Activated CD4-positive, alpha-beta T cell treated with anti-CD3 and anti-CD28 coated beads for 48 hours (primary cell): ENCODE data around the gene YAP1.
"Not testable (repeated sequence)": the region's sequence is repeated elsewhere in the genome, so short reads cannot be mapped to it uniquely, and the experiment has no call there.

ENCODE experiments used
- DNase-seq: peaks from one replicate; pipeline ENCODE4 v3.0.0-alpha.2; 2020

The YAP1 gene

DNA sequence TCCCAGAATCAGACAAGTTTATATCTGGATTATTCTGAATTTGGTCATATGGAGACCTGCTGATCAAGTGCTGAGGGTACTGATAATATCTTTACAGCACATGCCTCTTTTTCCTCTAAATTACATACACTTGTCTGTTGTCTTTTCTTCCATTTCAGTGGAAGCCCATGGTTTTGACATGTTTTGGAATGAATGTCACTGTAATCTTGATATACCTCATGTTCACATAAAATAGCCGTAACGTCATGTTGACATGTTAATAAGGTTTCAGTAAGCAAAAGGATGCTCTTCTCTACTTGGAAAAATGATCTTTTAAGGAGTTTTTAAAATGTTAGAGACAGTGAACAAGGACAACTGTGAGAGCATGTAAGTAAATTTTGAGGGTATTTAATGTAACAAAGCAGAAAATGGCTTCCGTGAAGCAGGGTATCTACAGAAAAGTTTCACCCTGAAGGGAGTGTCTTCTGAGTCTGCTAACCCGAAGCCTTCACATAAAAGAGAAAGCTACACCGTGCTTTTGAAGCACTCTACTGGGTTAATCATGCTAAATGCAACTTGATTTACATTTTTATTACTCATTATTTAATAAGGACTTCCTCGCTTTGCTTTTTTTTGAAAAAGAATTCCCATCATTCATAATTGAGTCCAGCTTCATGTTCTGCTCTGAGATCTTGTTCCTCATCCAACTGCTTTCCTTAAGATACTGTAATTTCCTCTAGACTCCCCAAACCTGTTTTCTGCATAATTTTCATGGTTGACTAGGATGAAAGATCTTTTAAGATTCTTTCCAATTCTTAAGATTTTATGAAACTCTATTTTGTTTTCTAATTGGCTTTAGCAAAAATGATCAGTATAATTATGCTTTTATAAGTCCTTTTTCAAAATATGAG is 56.2 kb downstream of the YAP1 start:
- no peak for DNase-seq

- no peak for DNase-seq
These were observed 58.2 kb downstream of the YAP1 start for GRCh38 chr11:102168481-102168880.

GRCh38 chr11:102171101-102171500 is 60.9 kb downstream of the YAP1 start:
- no peak for DNase-seq

- DNase-seq, result no peak
These were observed 62.0 kb downstream of the YAP1 start for GRCh38 chr11:102172127-102172848.

- DNase-seq, result no peak
These were observed 66.9 kb downstream of the YAP1 start for GRCh38 chr11:102177126-102177525.

DNA sequence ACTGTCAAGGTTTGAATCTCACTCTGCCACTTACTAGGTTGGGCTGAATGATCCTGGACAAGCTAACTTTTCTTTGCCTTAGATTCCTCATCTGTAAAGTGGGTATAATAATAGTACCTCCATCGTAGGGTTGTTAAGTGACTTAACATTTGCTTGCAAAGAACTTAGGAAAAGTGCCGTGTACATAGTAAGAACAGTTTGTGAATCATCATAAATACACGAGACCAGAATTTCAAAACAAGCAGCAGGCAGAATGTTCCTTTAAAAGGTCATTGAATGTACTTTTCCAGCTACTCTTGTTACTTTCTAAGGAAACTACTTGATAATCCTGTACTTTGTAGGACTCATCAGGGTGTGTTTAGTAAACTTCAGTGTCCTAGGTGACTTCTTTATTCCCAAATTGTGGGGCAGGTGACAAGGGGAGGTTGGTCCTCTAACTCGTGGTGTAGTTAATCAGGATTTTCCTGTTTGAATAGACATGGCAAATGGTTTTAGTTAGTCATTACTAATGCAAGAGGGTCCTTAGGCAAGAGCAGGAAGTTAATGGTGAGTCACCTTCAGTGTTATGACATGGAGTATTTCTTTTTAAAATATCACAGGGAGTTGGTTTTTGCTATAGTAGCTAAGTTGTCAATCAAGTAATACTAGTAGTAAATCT is 67.9 kb downstream of the YAP1 start:
- DNase-seq, result no peak

GRCh38 chr11:102179371-102179770 is 69.1 kb downstream of the YAP1 start:
- DNase-seq, result no peak

- DNase-seq, result no peak
These were observed 74.2 kb downstream of the YAP1 start for GRCh38 chr11:102184269-102184987.

GRCh38 chr11:102186551-102187191 is 76.4 kb downstream of the YAP1 start:
- no peak for DNase-seq

DNA sequence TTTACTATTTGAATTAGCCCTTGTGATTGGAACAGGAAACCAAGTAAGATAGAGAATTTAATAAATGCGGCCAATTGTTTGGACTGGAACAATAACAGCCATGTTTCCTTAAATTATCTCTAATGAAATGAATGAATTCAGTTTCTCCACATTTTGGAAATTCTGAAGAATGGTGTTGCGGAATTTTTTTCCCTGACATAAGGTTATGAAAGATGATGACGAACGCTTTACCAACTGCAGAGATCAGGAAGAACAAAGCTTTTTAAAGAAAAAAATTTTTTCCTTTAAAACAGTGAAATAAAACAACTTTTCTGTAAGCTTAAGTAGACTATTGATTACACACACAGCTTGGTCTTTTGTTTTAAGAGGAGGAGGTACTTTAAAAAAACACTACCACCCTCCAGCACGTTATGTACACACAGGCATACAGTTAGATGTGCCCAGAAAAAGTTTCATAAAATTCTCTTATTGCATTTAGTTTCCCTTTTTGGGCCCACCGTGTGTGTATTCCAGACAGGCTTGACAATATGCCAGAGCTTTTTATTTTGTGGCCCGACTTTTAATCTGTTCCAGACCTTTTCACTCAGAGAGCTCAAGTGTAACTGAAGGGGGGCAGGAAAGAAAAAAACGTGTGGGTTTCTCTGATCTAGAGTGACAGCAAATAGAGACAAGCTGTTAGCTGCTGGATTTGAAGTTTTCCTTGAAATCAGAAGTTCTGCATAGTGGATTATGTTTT is 77.3 kb downstream of the YAP1 start:
- no peak for DNase-seq

DNA sequence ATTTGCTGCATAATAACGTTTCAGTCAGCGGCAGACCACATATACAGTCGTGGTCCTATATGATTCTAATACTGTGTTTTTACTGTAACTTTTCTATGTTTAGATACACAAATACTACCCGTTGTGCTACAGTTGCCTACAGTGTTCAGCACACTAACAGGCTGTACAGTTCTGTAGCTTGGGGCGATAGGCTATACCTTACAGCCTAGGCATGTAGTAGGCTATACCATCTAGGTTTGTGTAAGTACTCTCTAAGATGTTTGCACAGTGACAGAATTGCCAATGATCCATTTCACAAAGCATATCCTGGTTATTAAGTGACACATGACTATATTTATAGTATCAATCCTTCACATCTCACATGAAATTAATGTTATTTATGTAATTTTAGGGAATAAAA is 78.2 kb downstream of the YAP1 start:
- DNase-seq, result no peak

DNA sequence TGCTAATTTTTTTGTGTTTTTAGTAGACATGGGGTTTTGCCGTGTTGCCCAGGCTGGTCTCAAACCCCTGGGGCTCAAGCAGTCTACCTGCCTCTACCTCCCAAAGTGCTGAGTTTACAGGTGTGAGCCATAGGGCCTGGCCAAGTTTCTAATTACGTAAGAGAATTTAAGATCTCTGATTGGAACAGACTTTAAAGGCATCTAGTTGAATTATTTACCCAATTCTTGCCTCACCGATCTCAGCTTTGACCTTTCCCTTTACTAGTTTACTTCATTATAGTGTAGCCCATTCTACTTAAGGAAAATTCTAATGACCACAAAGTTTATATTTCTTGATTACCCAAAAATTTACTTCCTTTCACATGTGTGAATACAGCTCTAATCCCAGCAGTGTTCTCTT is 81.6 kb downstream of the YAP1 start:
- no peak for DNase-seq

GRCh38 chr11:102192349-102193066 is 82.3 kb downstream of the YAP1 start:
- DNase-seq, result no peak

DNA sequence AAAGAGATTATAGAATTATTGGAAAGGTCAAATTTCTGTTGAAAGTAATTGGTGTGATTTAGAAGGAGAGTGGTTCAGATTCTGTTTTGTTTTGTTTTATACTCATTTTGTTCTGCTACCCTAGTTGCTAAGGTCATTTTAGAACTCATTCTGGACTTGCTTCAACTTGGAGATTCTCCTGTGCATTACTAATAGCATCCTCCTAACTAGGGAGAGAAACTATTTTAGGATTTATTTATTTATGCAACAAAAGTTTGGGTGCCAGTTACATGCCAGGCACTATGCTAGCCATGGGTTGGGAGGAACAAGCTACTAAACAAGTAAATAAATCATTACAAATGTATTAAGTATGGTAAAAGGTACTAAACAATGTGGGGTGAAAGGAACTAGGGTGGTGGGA is 84.0 kb downstream of the YAP1 start:
- DNase-seq, result no peak

DNA sequence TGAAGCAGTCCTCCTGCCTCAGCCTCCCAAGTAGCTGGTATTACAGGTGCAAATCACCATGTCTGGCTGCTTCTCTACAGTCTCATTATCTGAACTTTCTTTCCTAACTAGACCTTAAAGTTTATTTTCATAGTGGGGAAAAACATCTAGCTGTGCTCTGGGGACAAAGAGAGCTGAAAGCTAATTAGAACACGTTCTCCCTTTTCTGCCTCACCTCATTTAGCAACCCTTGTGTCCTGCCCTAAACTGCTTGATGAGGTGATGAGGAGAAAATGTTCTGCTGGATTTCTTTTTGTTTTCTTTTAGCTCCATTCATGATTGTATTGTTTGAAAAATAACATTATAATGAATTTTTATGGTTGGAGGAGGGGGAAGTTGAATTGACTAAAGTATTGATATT is 84.7 kb downstream of the YAP1 start:
- DNase-seq, result no peak

- DNase-seq, result no peak
These were observed 86.1 kb downstream of the YAP1 start for GRCh38 chr11:102196351-102196750.

GRCh38 chr11:102196816-102197215 is 86.6 kb downstream of the YAP1 start:
- no peak for DNase-seq

DNA sequence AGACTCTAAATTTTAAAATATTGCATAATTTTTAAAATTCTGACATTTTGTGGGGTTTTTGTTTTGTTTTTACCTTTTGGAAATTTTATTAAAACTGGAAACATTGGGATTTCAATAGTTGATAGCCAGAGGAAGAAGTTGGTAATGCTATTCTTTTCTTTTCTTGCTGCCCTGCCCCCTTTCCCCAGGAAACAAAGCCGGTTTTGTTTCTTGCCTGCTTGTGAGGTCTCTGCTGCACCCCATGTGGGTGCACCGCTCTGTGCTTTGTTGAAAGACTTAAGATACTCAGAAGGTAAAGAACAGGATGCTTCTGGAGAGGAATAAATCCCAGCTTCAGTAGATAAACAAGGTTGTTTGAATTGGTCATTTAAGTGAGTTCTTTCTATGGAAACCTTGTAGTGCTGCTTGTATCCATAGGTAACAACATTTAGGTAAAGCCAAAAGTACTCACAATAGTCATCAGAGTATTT is 87.5 kb downstream of the YAP1 start:
- no peak for DNase-seq

- DNase-seq, result no peak
These were observed 89.4 kb downstream of the YAP1 start for GRCh38 chr11:102199673-102200072.

- not testable (repeated sequence) for DNase-seq
These were observed 90.1 kb downstream of the YAP1 start for GRCh38 chr11:102200325-102200724.

GRCh38 chr11:102201776-102202175 is 91.5 kb downstream of the YAP1 start:
- DNase-seq, result no peak
